NCI-H2029 treated with DMSO at 0.1 percent for 48 hours (cell line): ENCODE measurements around the gene BRD7.
"Not testable (repeated sequence)": the region's sequence is repeated elsewhere in the genome, so short reads cannot be mapped to it uniquely, and the experiment has no call there.

Experiments used
- DNase-seq: peaks from one replicate; lab custom pipeline; 2025; lab: John Stamatoyannopoulos, UW

BRD7 gene

GRCh38 chr16:50354629-50355456 is 13.9 kb downstream of the BRD7 start:
- DNase-seq: no peak

- no peak for DNase-seq
These were observed 14.7 kb downstream of the BRD7 start for GRCh38 chr16:50354082-50354481.

- no peak for DNase-seq
These were observed 16.8 kb downstream of the BRD7 start for GRCh38 chr16:50351952-50352351.

GRCh38 chr16:50351116-50351515 is 17.7 kb downstream of the BRD7 start:
- DNase-seq: no peak

- DNase-seq: not testable (repeated sequence)
These were observed 23.6 kb downstream of the BRD7 start for GRCh38 chr16:50345210-50345609.

GRCh38 chr16:50343566-50343965 is 25.2 kb downstream of the BRD7 start:
- DNase-seq: not testable (repeated sequence)

GRCh38 chr16:50340578-50340977 is 28.2 kb downstream of the BRD7 start:
- DNase-seq: no peak

GRCh38 chr16:50338371-50339231 is 30.2 kb downstream of the BRD7 start:
- no peak for DNase-seq

- no peak for DNase-seq
These were observed 31.9 kb downstream of the BRD7 start for GRCh38 chr16:50336884-50337283.

GRCh38 chr16:50335196-50335958 is 33.4 kb downstream of the BRD7 start:
- DNase-seq: no peak

- no peak for DNase-seq
These were observed 34.4 kb downstream of the BRD7 start for GRCh38 chr16:50334106-50334975.

GRCh38 chr16:50332599-50332998 is 36.2 kb downstream of the BRD7 start:
- DNase-seq: no peak

- no peak for DNase-seq
These were observed 37.2 kb downstream of the BRD7 start for GRCh38 chr16:50331570-50331969.

- DNase-seq: no peak
These were observed 39.2 kb downstream of the BRD7 start for GRCh38 chr16:50329446-50330189.

GRCh38 chr16:50326835-50327465 is 41.8 kb downstream of the BRD7 start:
- no peak for DNase-seq

GRCh38 chr16:50326264-50326663 is 42.5 kb downstream of the BRD7 start:
- no peak for DNase-seq

GRCh38 chr16:50324345-50324744 is 44.4 kb downstream of the BRD7 start:
- DNase-seq: no peak

- DNase-seq: no peak
These were observed 45.3 kb downstream of the BRD7 start for GRCh38 chr16:50323335-50324011.

GRCh38 chr16:50322333-50322732 is 46.5 kb downstream of the BRD7 start:
- no peak for DNase-seq

GRCh38 chr16:50320310-50320709 is 48.5 kb downstream of the BRD7 start:
- no peak for DNase-seq
